ENCODE results near the gene CCT8L2.
"Not testable (repeated sequence)": the region's sequence is repeated elsewhere in the genome, so short reads cannot be mapped to it uniquely, and the experiment has no call there.

CCT8L2 gene

GRCh38 chr22:16563555-16564520 is 28.8 kb downstream of the CCT8L2 start:
- TF ChIP-seq CTCF (IDR thresholded peaks at IDR 0.05; ENCODE audit: low read depth, low read length, missing control alignments): no peak
- H3K4me3 ChIP-seq (ENCODE audit: low read depth, low read length): no peak overlapping the region
- in situ Hi-C loops (cut with HindIII; ENCODE audit: low sequenced_read_pairs): no loop called here
- no peak for DNase-seq (ENCODE audit: low read depth)

GRCh38 chr22:16562711-16563554 is 29.7 kb downstream of the CCT8L2 start:
- no peak overlapping the region for H3K4me3 ChIP-seq (ENCODE audit: low read depth, low read length)
- DNase-seq (ENCODE audit: low read depth): no peak
- TF ChIP-seq CTCF (IDR thresholded peaks at IDR 0.05; ENCODE audit: low read depth, low read length, missing control alignments): no peak
- in situ Hi-C loops (cut with HindIII; ENCODE audit: low sequenced_read_pairs): no loop called here

GRCh38 chr22:16561093-16561658 is 31.4 kb downstream of the CCT8L2 start:
- in situ Hi-C loops (cut with HindIII; ENCODE audit: low sequenced_read_pairs): not testable (repeated sequence)

GRCh38 chr22:16560651-16561050 is 32.0 kb downstream of the CCT8L2 start:
- H3K4me3 ChIP-seq (ENCODE audit: low read depth, low read length); in situ Hi-C loops (cut with HindIII; ENCODE audit: low sequenced_read_pairs): not testable (repeated sequence)

More at GRCh38 chr22:16561093-16561658, 31.4 kb downstream of the CCT8L2 start:
- not testable (repeated sequence) for DNase-seq (ENCODE audit: low read depth); H3K4me3 ChIP-seq (ENCODE audit: low read depth, low read length)

GRCh38 chr22:16559996-16560395 is 32.6 kb downstream of the CCT8L2 start:
- DNase-seq (ENCODE audit: low read depth); in situ Hi-C loops (cut with HindIII; ENCODE audit: low sequenced_read_pairs); H3K4me3 ChIP-seq (ENCODE audit: low read depth, low read length): not testable (repeated sequence)

More at GRCh38 chr22:16560651-16561050, 32.0 kb downstream of the CCT8L2 start:
- not testable (repeated sequence) for DNase-seq (ENCODE audit: low read depth)

- in situ Hi-C loops (cut with HindIII; ENCODE audit: low sequenced_read_pairs): no loop called here
- no peak for TF ChIP-seq CTCF (IDR thresholded peaks at IDR 0.05; ENCODE audit: low read depth, low read length, missing control alignments)
- no peak for DNase-seq (ENCODE audit: low read depth)
- no peak overlapping the region for H3K4me3 ChIP-seq (ENCODE audit: low read depth, low read length)
Measured at GRCh38 chr22:16559056-16559955, 33.3 kb downstream of the CCT8L2 start.

GRCh38 chr22:16558376-16558945 is 34.1 kb downstream of the CCT8L2 start:
- DNase-seq (ENCODE audit: low read depth); in situ Hi-C loops (cut with HindIII; ENCODE audit: low sequenced_read_pairs); H3K4me3 ChIP-seq (ENCODE audit: low read depth, low read length): not testable (repeated sequence)

- DNase-seq (ENCODE audit: low read depth); in situ Hi-C loops (cut with HindIII; ENCODE audit: low sequenced_read_pairs); H3K4me3 ChIP-seq (ENCODE audit: low read depth, low read length): not testable (repeated sequence)
Measured at GRCh38 chr22:16557511-16557910, 35.1 kb downstream of the CCT8L2 start.

- DNase-seq (ENCODE audit: low read depth); H3K4me3 ChIP-seq (ENCODE audit: low read depth, low read length); in situ Hi-C loops (cut with HindIII; ENCODE audit: low sequenced_read_pairs): not testable (repeated sequence)
Measured at GRCh38 chr22:16555077-16555994, 37.3 kb downstream of the CCT8L2 start.

GRCh38 chr22:16543310-16543709 is 49.3 kb downstream of the CCT8L2 start:
- in situ Hi-C loops (cut with HindIII; ENCODE audit: low sequenced_read_pairs); DNase-seq (ENCODE audit: low read depth); H3K4me3 ChIP-seq (ENCODE audit: low read depth, low read length): not testable (repeated sequence)
